DMS79 (cell line): ENCODE results near the gene NKIRAS1.
"Not testable (repeated sequence)": the region's sequence is repeated elsewhere in the genome, so short reads cannot be mapped to it uniquely, and the experiment has no call there.

ENCODE experiments used
- DNase-seq: peaks from one replicate; lab custom pipeline; 2025; lab: John Stamatoyannopoulos, UW

Gene NKIRAS1

DNA sequence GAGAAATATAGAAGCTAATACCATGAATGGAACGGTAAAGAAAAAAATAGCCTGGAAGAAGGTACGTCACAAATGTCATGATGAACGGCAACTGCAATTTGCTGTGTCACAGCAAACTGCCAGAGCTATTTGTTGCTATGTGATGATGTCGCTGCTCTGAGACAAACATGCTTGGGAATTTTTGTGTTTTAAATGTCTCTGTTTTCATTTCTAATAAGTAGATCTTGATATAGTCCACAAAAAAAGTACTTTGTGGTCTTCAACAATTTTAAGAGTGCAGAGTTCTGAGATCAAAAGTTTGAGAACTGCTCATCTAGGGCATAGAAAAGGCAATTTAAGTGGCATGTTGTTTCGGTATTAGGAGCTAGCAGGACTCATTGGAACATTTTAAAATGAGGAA lies 24.0 kb upstream of the NKIRAS1 start:
- no peak for DNase-seq

DNA sequence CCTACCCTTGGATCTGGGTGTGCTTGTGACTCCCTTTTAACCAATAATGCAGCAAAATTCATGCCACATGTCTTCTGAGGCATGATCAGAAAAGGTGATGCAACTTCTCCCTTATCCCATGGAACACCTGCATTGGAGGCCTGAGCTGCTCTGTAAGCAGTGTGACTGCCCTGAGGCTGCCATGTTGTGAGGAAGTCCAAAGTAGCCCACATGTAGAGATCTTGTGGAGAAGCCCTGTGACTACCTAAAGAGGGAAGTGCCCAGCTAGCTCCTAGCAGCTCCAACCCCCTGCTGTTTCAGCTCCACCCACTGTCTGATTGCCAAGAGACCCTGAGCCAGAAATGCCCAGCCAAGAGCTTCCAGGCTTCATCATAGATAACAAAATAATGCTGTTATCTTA lies 21.9 kb upstream of the NKIRAS1 start:
- DNase-seq: no peak

DNA sequence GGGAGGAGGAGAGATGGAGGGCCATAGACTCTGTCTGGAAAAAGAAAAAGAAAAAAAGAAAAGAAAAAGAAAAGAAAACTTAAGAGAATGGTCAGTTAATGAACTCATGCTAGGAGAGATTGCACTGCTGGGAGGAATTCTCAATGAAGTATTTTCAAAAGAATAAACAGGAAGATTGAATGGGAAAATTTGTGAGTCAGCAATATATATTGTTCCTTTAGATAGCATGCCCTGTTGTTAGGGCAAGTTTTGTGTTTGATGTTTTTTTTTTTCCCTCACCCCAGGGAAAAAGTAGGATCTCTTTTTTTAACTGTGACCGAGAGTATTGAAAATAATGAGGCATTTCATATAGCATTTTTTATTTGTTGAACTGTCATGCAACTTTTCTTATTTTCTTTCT lies 20.5 kb upstream of the NKIRAS1 start:
- DNase-seq: no peak

DNA sequence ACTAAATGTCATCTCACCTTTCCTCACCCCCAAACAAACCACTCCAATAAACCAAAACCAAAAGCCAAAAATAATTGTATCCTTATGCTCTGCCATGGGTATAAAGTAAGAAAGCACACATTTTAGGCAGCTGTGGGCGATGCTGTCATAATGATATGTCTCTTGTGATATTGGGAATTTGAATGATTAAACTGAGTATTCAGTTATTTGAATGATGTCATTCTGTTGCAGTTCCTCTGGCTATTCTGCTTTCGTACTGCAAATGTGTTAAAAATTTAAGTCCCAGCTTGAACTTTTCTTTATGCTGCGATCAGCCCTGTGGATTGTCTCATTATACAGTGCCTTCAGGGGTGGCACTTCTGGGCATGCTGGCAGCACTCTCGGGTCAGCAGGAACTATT lies 17.5 kb upstream of the NKIRAS1 start:
- no peak for DNase-seq

DNA sequence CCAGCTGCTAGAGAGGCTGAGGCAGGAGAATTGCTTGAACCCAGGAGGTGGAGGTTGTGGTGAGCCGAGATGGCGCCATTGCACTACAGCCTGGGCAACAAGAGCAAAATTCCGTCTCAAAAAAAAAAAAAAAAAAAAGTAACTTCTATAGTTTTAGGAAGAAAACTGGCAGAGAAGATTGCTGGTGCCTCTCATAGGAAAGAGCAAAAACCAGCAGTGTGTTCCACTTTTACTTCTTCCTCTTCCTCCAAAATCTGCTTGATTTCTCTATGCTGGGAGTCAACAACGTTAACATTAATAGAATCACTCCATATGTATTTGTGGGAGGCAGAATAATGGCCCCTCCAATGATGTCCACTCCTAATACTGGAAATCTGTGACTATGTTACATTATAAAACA lies 15.8 kb upstream of the NKIRAS1 start:
- DNase-seq: no peak

DNA sequence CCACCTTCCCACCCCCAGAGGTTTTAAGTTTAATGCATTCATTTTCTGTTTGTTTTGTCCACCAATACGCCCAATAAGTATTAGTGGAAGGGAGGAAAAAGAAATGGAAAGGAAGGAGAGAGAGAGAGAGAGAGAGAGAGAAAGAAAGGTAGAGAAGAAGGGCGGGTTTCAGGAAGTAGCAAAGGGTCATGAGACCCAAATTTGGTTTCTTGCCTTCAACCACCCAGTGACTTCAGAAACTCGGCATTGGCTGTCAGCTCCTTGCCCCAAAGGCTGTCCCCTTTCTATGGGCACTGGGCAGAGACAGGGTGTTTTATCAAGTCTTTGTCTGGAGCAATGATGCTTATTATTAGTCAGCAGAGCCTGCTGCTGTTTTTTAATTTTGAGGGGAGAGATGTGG lies 14.8 kb upstream of the NKIRAS1 start:
- DNase-seq: no peak

DNA sequence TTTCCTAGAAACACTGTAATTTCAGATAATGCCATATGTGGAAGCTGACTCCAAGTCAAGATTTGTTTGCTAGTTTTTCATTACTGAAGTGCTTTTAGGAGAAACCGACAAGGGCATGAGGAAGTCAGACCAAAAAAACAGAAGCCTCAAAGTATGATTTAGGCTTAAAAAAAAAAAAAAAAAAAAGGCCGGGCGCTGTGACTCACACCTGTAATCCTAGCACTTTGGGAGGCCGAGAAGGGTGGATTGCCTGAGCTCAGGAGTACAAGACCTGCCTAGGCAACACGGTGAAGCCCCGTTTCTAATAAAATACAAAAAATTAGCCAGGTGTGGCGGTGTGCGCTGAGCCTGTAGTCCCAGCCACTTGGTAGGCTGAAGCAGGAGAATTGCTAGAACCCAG lies 11.7 kb upstream of the NKIRAS1 start:
- no peak for DNase-seq

DNA sequence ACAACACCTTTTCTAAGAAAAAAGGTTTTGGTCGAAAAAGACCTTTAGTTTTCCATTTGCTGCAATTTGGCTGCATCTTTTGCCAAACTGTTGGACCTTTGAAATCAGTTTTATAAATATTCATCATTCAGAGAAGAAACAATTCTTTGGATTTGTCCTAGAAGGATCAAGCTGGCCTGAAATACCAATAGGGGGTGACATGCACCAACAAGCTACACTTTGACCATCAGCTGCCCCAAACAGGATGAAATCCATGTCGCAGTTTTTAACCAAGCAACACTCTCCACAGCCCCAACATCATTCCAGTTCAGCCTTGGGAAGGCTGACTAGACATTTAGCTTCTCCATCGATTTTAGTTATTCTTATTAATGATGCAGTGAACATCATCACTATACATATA lies 9.9 kb upstream of the NKIRAS1 start:
- DNase-seq: no peak

DNA sequence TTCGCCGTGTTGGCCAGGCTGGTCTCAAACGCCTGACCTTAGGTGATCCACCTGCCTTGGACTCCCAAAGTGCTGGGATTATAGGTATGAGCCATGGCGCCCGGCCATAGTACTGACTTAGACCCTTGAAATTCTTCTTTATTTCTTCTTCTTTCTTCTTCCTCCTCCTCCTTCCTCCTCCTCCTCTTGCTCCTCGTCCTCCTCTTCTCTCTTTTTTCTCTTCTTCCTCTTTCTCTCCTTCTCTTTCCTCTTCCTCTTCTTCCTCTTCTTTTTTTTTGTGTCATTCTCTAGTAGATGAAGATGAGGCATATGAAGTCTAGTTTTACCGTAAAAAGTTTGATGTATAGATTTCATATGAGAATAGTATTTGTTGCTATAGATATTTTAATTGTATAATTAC lies 9.5 kb upstream of the NKIRAS1 start:
- DNase-seq: no peak

DNA sequence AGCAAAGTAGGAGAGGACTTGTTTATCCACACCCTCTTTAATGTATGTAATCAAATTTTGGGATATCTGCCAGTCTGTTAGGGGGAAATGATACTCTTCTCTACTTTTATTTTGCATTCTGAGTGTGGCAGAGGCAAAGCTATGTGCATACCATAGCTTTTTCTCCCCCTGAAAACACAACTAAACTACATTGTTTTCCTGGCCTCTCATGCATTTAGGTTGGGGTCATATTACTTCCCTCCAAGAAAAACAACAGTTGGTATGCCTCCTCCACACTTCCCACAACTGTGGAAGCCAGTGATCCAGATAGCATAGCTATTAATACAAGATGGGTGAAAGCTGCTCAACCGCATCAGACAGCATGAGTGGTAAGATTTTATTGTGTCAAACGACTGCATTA lies 7.0 kb upstream of the NKIRAS1 start:
- DNase-seq: no peak

DNA sequence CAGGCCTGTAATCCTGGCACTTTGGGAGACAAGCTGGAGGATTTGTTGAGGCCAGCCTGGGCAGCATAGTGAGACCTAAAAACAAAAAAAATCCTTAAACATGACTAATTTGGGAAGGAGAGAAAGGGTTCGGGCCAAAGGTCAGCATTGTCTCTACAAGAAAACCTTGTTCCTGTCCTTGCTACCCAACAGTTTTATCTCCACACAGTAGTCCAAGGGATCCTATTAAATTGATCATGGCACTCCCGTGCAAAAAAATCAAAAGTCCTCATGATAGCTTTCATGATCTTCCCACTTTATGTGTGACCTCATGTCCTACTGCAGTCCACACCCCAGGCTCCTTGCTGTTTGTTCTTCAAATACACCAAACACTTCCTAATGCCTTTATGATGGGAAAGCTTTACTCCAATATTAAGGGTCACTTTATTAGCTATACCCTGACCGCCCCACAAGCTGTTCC lies 4.3 kb upstream of the NKIRAS1 start:
- no peak for DNase-seq

DNA sequence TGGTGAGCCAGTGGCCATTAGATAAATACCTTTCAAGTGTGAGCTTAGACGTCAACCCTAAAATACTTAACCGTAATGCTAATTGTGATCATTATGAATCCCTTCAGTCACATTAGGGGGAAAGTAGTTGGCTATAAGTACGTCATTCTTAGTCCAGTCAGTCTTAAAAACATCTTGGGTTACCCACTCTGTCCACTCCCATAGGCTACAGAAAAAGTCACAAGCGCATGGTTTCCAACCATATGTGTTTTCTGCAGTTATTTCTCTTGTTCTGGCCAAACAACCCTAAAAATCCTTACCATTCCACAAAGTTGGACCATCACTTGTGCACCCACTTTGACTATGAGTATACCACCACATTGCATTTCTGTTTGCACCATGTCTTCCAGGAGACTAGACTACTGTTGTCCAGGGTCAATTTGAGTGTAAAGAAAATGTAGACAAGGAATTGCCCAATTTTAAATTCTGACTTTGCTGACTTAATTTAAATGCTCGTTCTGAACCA lies 3.4 kb upstream of the NKIRAS1 start:
- DNase-seq: no peak

DNA sequence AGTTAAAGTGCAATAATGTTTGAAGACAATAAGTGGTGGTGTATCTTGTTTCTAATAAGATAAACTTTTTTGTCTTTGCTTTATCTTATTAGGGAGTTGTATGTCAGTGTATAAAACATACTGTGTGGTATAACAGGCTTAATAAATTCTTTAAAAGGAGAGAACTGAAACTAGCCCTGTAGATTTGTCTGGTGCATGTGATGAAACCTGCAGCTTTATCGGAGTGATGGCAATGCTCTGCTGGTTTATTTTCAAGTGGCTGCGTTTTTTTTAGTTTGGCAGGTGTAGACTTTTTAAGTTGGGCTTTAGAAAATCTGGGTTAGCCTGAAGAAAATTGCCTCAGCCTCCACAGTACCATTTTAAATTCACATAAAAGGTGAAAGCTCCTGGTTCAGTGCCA lies 2.8 kb upstream of the NKIRAS1 start:
- DNase-seq: no peak

DNA sequence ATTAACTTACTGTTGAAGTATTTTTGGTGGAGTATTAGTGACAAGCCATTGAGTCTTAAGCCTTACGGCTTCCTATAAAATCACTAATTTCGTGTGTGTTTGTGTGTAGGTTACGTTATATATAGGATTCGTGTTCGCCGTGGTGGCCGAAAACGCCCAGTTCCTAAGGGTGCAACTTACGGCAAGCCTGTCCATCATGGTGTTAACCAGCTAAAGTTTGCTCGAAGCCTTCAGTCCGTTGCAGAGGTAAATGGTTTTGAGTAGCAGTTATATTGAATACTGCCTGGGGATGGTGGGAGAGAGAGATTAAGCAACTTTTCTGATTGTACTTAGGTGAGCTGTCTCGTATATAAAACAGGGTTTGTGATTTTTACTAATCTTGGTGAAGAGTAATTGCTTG lies 1.5 kb upstream of the NKIRAS1 start:
- DNase-seq: not testable (repeated sequence)

DNA sequence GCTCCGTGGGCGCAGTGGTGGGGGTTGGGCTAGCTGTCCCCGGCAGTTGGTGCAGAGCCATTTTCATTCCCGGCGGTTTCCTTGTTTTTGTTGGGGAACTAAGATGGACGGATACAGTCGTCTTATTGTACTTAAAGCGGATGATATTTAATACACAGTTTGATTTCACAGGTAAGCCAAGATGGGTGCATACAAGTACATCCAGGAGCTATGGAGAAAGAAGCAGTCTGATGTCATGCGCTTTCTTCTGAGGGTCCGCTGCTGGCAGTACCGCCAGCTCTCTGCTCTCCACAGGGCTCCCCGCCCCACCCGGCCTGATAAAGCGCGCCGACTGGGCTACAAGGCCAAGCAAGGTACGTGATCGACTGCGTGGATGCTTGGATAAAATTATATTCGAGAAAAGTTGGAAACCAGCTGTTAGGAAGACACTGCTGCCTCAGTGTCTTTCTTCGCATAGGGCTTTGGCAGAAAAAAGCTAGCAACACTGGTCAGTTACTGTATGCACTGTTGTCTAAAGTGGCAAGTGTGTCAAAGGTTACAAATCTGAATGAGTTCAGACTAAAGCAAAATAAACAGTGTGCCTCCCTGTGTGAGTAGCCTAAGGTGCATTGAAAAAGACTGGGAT lies 1.0 kb upstream of the NKIRAS1 start:
- not testable (repeated sequence) for DNase-seq

DNA sequence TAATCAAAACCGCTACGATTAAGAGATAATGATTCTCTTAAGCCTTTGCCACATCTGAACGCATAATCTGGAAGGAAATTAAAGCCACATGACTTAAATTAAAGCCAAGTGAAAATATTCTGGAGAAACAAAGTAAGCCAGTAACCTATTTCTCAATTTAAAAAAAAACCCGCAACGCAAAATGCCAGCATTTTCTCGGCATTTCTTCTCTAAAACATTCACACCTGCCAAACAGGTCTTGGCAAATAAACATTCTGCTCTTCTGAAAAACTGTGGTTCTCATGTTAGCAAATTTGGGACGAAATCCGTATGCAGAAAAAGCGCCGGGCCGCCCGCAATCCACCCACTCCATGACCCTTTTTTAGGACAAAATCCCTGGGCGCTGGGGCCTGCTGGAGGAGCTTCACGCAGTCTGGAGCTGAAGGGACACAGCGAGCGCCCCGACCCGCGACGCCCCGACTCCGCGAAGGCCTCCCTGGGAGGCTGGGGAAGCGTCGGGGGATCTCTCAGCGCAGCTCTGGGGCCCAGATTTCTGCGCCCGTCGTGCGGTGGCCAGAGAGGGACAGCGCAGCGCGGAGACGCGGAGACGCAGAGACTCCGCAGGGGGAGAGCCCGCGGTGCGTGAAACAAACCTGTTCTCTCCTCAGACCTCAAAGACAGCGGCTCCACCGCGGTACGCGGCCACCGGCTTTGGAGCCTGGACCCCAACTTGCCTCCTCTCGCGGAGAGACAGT lies 471 bp downstream of the NKIRAS1 start:
- DNase-seq: no peak

DNA sequence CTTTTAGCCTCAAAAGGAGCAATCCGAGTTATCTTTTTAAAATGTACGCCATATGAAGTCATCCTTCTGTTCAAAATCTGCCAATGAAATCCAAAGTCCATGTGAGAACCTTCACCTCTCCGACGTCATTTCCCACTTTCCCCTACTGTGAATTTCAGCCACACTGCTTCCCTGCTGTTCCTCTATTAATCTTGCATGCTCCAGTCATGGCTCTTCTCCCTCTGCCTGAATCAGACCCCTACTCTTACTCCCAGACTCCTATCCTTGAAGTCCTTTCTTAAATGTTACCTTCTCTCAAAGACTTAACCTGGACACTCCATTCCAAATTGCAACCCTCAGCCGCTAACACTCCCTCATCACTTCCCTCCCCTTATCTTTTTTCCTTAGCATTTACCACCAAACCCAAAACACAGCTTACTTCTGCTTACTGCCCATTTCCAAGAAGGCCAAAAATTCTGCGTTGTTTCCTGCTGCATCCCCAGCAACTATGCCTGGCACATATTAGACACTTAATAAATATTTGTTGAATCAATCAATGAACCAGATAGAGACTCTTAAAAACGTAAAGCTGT lies 1.2 kb downstream of the NKIRAS1 start:
- DNase-seq: no peak

DNA sequence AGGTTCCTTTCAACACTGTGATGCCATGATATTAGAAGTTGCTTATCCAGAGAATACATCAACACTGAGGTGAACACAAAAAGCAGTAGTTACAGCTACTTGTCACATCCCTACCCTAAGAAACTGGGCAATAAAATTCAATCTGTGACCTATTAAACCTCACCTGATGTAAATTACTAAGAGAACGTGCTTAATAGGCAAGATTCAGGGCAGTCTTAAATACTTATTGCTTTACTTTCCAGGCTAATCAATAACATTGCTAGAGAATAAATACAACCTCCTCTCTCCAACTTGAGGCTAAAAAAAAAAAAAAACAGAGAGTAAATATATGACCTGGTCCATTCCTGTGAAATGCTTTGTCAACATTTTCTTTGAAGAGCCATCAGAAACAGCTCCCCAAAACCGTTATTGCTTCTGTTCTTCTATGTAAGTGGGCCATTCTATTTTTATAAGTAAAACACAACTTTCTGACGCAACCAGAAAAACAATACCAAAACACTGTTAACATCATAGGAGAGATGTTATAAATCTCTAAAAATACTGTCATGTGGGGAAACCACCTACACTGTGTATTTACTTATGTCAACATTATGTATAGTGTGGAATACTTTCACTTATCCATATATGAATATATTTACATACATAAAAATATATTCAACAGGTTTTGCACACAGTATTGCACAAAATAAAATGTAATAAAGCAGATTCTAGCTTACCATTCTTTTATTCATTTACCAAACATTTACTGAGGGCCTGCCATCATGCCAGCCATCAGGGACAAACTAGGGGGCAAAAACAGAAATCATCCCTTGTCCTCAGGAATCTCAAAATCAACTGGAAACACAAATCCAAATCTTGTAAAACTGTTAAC lies 2.7 kb downstream of the NKIRAS1 start:
- DNase-seq: no peak

DNA sequence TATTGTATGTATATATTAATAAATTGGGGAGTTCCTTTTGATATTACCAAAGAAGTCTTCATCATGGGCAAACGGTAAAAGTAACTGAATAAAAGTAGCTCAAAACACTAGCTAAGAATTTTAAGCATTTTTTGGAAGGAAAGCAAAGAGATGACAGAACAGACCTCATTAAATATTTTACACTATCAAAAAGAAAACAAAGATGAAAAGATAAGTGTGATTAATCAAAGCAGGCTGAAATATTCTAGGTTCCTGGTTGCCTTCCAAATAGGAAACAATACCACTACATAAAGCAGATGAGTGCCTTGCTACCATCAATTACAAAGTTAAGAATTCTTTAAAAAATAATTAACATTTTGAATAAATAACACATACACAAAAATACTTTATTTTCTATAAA lies 3.6 kb downstream of the NKIRAS1 start:
- DNase-seq: no peak

DNA sequence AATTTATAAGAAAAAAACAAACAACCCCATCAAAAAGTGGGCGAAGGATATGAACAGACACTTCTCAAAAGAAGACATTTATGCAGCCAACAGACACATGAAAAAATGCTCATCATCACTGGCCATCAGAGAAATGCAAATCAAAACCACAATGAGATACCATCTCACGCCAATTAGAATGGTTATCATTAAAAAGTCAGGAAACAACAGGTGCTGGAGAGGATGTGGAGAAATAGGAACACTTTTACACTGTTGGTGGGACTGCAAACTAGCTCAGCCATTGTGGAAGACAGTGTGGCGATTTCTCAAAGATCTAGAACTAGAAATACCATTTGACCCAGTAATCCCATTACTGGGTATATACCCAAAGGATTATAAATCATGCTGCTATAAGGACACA lies 4.5 kb downstream of the NKIRAS1 start:
- not testable (repeated sequence) for DNase-seq

DNA sequence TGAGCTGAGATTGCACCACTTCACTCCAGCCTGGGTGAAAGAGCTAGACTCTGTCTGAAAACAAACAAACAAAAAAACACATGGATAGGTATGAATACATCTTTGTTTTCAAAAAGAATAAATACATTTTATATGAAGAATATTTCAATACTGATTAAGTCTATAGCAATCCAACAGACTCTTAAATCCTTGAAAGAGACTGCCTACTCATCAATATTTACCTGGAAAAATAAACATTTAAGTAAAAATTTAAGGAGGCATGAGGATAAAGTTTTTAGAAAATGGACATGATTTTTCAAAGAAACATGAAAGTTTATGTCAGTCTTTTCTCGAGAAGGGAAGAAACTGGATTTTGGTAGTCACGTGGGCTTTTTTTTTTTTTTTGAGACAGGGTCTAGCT lies 5.4 kb downstream of the NKIRAS1 start:
- no peak for DNase-seq

DNA sequence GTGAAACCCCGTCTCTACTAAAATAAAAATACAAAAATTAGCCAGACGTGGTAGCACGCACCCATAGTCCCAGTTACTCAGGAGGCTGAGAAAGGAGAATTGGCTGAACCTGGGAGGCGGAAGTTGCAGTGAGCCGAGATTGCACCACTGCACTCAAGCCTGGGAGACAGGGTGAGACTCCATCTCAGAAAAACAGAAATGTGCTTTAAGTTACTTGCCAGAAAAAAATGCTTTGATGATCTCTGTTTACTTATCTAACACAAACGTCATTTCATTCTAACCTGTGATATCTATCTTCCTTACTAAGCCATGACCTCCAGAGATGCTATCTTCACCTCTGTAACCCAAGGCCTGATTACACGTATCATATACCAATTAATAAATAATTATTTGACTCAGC lies 7.4 kb downstream of the NKIRAS1 start:
- DNase-seq: no peak
